ENCODE results near the gene NACC1.
"Not testable (repeated sequence)": the region's sequence is repeated elsewhere in the genome, so short reads cannot be mapped to it uniquely, and the experiment has no call there.

Gene NACC1

GRCh38 chr19:13146763-13147563 is 28.9 kb downstream of the NACC1 start:
- DNase-seq (ENCODE audit: low read depth, low spot score) = no peak

GRCh38 chr19:13149173-13149627 is 31.1 kb downstream of the NACC1 start:
- DNase-seq (ENCODE audit: low read depth, low spot score) = not testable (repeated sequence)

DNA sequence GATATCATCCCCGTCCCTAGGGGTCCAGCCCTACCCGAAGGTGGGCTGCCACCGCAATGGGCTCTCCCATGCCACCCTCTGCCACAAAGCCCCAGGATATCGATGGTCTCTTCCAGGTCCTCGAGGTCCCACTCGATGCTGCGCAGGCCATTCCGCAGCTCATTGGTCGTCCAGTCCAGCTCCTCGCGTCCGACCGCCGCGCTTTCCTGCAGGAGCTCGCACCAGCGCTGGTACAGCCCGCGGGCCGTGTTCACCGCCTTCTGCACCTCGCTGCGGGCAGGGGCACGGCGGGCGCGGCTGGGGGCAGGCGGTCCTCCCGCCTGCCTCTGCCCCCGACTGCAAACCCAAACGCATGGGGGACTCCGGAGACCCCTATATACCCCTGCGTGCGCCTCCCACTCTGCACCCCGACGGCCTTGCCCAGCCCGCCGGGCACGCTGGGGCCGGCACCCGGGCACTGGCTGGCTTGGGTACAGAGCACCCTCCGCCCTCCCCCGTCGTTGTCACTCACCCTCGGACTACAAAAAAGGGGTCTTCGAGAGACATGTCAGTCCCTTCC is 31.6 kb downstream of the NACC1 start:
- peak; percentile 60 for DNase-seq (ENCODE audit: low read depth, low spot score)

DNA sequence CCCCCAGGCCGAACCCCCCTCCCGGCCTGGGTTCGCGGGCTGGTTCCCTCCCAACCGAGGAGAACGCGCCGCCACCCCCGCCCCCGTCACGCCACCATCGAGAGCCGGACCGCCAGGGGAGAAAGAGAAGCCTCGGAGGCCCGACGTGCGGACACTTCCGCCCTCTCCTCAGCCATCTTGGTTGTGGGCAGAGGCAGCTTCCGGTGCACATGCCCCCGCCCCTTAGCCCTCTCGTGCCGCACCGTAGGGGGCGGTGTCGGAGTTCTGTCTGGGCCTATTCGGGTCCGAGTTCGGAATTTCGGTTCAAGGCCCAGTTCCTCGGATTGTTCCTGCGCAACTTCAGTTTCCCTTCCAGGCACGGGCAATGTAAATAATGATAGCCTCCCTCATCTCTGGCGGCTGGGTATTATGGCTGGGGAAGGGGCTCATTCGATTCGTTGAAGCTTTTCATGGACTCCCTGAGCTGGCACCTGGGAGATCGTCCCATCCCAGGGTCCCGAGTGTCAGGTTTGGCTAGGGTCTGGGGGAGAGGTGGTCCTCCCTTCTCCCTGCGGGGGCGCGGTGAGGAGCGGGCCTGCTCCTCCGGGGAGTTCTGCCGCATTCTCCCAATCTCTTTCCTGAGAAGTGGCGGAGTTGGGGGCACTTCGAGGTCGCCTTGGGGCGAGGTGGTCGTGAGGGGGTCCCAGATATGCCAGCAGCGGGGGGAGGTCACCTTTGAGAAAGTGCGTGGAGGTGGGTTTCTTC is 32.3 kb downstream of the NACC1 start, which contains the start of the genes IER2 and STX10:
IER2 (plus strand) TSS at position 225 of the 744 bp plus-strand sequence. CDS start 2,776 bp downstream, outside the sequence.
STX10 (minus strand) TSS at position 189 of the 744 bp plus-strand sequence. CDS start 202 bp downstream, outside the sequence.
- DNase-seq (ENCODE audit: low read depth, low spot score) = peak; percentile 96

DNA sequence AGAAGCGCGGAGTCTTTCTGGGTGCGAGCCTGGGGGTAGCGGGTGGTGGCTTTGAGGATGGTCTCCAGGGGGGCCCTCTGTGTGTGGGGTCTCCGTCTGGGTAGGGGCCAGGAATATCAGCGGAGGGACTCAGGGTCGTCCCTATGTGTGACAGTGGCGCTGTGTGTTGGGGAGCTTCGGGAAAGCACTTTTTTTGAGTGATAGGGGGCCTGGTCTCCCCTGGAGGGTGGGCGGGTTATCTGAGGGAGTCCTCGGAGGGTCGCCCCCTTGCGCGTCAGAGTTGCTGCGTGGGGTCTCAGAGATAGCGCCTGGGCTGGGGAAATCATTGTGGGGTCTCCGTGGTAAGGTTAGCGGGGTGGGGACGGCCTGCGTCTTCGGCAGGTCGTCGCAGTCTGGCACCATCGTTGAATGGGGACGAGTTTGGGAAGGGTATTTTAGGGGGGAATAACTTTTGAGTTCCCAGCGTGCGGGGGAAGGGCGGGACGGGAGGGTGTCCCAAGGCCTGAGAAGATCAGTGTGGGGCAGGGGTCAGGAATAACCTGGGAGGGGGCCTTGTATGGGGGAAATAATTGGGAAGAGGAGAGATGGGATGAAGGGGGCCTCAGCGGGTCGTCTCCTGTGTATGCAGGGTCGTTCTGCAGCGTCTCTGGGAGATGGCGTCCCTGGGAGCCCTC is 33.0 kb downstream of the NACC1 start:
- DNase-seq (ENCODE audit: low read depth, low spot score) = peak; percentile 31

GRCh38 chr19:13151605-13152355 is 33.7 kb downstream of the NACC1 start:
- peak; percentile 97 for DNase-seq (ENCODE audit: low read depth, low spot score)

DNA sequence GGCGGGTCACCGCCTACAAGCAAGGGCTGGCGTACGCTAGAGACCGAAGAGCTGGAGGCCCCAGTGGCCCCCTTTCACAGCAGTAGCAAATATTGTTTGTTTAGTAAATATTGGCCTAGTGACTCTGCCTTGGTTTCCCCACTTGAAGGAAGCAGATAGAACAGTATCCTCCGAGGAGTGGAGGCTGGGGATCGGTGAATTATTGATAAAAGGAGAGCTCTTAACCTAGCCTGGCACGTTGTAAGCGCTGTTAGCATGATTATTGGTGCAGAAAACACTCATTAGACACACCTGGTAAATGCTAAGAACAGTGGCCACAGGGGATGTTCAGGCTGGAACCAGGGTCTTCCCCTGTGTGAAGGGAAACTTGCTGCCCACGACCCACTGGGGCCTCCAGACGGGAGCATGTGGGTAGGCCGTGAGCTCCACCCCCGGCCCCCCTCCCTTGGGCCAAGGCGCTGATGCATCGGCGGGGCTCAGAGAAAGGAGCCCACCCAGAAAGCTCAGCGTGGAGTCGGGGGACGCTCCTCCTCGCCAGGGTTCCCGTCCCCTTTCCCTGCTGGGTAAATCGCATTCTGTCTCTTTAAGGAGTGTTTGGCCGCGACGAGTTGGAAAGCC is 34.4 kb downstream of the NACC1 start:
- no peak for DNase-seq (ENCODE audit: low read depth, low spot score)

GRCh38 chr19:13152974-13153568 is 35.0 kb downstream of the NACC1 start:
- peak; percentile 98 for DNase-seq (ENCODE audit: low read depth, low spot score)

- DNase-seq (ENCODE audit: low read depth, low spot score) = peak; percentile 67
These were observed 35.6 kb downstream of the NACC1 start for GRCh38 chr19:13153569-13154240.

DNA sequence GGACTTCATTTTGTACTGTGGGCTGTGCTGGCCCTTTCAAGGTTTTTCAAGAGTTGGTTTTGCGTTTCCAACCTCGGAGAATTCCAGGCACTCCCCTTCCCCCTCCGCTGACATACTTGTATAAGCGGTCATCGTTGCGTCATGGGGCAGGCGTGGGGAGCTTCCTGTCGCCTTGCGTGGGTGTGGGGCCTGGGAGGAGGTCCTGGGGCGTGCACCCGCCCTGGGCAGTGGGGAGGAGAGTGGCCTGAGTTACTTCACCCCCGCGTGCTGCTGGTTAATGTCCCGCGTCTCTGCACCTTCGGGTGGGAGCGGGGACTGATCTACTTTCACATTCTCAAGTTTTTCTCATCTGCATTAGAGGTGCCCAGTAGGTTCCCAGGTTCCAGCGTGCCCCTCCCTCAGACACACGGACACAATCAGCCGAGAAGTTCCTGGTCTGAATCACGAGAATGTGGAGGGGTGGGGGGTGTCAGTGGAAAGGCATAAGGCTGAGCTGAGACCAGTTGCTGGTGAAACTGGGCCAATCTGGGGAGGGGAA is 36.2 kb downstream of the NACC1 start:
- peak; percentile 79 for DNase-seq (ENCODE audit: low read depth, low spot score)

DNA sequence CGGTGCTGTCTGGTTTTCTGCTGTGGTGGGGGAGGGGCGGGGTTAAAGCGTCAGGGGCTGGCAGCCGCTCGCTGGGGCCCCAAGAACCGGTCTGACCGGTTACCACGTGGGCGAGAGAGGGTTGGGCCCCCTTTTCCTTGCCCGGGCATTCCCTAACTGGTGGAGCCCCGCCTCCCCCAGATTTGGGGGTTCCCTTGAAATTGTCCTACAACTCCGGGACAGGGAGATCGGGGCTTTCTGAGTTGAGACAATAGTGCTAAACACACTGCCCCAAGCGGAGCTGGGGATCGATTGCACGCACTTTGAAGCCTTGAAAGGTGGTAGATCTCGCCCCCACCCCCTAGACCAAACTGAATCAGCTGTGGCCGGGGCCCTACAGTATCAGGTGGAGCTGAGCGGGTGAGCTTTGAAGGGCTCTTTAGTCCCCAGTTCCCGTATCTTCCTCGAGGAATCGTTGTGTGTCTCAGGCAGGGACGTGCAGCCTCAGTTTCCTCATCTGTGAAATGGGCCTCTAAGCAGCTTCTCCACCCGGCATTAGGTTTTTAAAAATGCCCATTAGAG is 36.9 kb downstream of the NACC1 start:
- peak; percentile 96 for DNase-seq (ENCODE audit: low read depth, low spot score)

- DNase-seq (ENCODE audit: low read depth, low spot score) = peak; percentile 75
These were observed 37.7 kb downstream of the NACC1 start for GRCh38 chr19:13155472-13156359.

DNA sequence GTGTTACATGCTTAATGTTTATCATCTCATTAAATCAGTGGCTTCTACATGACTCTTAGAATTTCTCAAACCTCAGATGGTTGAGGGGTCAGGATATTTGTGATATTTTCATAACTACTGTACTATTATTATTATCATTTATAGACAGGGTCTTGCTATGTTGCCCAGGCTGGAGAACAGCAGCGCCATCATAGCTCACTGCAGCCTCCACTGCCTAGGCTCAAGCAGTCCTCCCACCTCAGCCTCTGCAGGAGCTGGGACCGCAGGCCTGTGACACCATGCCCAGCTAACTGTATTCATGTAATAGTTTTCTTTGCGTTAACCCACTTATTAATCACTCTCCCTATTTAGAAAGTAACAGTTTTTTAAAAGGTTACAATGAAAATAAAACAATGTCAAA is 41.6 kb downstream of the NACC1 start:
- DNase-seq (ENCODE audit: low read depth, low spot score) = no peak

DNA sequence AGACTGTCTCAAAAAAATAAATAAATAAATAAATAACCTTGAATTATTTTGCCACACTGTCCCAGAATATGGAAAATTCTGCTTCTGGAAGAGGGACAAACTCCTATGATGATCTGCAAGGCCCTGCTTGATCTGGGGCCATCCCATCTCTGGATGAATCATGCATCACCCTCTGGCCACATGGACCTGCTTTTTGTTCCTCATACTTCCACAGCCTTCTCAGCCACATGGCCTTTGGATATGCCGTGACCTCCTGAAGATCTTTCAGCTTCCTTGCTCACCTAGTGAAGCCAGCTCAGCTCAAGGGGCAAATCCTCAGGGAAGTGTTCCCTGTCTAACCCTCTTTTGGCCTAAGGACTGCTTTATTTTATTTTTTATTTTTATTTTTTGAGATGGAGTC is 42.5 kb downstream of the NACC1 start:
- DNase-seq (ENCODE audit: low read depth, low spot score) = no peak

DNA sequence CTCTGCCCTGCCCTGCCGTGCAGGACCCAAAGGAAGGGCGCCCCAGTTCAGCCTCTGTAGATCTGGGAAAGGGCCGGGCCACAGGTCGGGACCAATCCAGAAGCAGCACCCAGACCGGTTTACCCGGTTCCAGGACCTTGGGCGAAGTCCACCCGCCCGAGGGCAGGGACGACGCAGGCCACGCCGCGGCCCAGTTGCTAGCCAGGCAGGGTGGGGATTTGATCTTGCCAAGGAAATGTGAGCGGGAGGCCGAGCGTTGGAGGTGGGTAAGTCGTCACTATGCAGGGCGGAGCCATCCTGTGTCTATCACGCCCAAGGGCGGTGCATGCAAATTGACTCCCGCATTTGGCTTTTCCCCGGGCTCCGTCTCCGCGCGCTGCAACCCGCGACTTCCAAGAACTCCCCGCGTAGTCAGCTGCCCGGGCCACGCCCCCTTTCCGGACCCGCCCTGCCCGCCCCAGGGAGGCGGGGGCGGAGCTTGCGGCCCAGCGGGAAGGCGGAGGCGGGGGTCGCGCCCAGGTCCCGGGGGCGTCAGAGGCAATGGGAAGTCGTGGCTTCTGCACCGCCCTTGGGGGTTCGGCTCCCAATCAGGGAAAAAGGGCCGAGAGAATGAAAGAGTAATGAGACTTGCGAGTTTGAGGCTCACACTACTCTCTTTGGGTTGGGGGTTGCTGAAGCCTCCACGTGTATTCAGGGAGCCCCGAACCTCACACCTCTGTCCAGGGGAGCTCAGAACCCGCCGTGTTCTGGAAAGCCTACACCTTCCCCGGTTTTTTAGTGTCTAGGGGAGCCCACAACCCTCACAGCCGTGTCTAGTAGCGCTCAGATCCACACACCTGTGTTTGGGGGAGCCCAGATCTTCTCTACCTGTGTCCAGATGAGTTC is 44.9 kb downstream of the NACC1 start:
- DNase-seq (ENCODE audit: low read depth, low spot score) = peak; percentile 99

DNA sequence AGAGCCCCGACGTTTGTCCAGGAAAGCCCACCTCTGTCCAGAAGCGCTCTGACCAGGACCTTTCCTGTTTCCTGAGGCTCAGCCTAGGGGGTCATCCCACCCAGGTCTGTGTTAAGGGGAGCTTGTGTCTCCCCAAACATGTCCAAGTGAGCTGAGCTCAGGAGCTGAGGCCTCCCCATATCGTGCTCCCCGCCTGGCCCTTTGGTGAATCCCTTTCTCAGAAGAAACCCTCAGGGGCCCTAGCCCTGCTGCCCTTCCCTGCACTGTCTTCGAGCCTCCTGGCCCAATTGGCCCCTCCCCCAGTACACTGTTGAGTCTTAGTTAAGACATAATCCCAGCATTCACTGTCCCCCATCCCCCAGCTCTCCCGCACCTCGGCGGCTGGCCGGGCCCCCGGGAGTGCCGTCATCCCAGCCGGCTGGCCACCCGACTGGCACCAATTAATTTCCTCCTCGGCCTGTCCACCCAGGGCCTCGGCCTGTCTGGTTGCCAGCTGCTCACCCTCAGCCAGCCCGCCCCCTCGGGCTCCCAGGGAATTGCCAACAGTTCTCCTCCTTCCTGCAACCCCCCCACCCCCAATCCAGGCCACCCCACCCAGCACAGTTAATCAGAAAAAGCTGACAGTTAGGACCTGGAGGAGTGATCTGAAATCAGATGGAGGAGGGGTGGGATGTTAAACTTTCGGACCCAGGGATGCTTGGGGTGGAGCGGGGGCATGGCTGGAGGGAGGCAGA is 45.7 kb downstream of the NACC1 start:
- peak; percentile 94 for DNase-seq (ENCODE audit: low read depth, low spot score)
